ENCODE data around the gene CCDC78.
"Not testable (repeated sequence)": the region's sequence is repeated elsewhere in the genome, so short reads cannot be mapped to it uniquely, and the experiment has no call there.

Gene CCDC78

GRCh38 chr16:692356-693108, 33.7 kb downstream of the CCDC78 start:
- no peak for DNase-seq

- DNase-seq: not testable (repeated sequence)
Measured at GRCh38 chr16:691242-691641, 35.0 kb downstream of the CCDC78 start.

GRCh38 chr16:689175-689897, 36.9 kb downstream of the CCDC78 start:
- DNase-seq: no peak

- DNase-seq: no peak
Measured at GRCh38 chr16:687499-687898, 38.7 kb downstream of the CCDC78 start.

- DNase-seq: no peak
Measured at GRCh38 chr16:686459-687260, 39.6 kb downstream of the CCDC78 start.

- no peak for DNase-seq
Measured at GRCh38 chr16:685967-686366, 40.3 kb downstream of the CCDC78 start.

GRCh38 chr16:684961-685696, 41.1 kb downstream of the CCDC78 start:
- DNase-seq: no peak

- peak; percentile 98 for DNase-seq
Measured at GRCh38 chr16:684071-684794, 42.0 kb downstream of the CCDC78 start, which contains the start of gene JMJD8. Gene JMJD8 (minus strand): TSS chr16:684334. CDS start chr16:684319, 15 bp downstream.

GRCh38 chr16:683396-684070, 42.7 kb downstream of the CCDC78 start:
- DNase-seq: no peak

GRCh38 chr16:682493-683395, 43.5 kb downstream of the CCDC78 start:
- DNase-seq: no peak

GRCh38 chr16:681746-682427, 44.4 kb downstream of the CCDC78 start:
- DNase-seq: no peak

GRCh38 chr16:680967-681745, 45.1 kb downstream of the CCDC78 start:
- DNase-seq: no peak

- DNase-seq: no peak
Measured at GRCh38 chr16:680625-680945, 45.7 kb downstream of the CCDC78 start.

GRCh38 chr16:679814-680624, 46.2 kb downstream of the CCDC78 start, which contains the start of gene STUB1:
Gene STUB1 (plus strand): TSS chr16:680410. CDS start chr16:680526, 116 bp downstream.
- peak; percentile 97 for DNase-seq

GRCh38 chr16:678858-679813, 47.1 kb downstream of the CCDC78 start:
- DNase-seq: peak; percentile 64

GRCh38 chr16:678209-678857, 47.9 kb downstream of the CCDC78 start:
- DNase-seq: no peak
